Pons (tissue), 1 donor: ENCODE results near the gene FEZ2.

Experiments
- DNase-seq: peaks from one replicate; pipeline ENCODE4 v3.0.0-alpha.2; 2016; ENCODE audit warnings: low spot score

FEZ2 gene

DNA sequence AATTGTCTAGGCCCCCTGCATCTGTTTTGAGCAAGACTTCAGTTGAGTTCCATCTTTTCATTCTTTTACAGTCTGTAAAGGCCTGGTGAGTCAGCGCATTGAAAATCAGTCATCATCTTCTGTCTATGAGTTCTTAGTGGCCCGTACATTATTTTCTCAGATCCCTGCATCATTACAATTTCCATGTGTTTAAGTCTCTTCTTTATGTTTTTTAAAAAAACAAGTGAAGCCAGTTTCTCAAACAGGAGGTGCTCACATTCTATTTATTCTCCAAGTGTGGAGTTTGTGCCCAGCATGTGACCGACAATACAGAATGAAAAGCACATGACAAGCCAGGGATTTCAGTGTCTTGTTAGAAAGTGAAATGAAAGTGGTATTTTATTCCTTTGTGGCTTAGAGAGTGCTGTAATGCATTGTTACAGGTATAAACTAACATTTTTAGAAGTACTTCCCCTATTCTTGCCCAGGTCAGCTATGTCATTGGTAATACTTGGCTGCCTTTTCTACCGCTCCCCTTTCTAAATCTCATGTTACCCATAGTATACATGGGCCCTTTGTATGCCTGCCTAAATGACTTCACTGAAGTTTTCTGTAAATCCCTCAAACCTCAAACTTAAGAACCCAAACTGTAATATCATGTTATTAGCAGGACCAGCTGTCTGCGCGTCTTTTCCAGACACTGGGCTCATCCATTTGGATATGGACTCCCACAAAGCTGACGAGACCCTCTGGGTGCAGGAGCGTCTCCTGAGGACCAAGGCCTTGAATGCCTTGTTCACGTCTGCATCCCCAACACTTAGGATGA, 67.6 kb downstream of the FEZ2 start:
- peak; percentile 24 for DNase-seq

DNA sequence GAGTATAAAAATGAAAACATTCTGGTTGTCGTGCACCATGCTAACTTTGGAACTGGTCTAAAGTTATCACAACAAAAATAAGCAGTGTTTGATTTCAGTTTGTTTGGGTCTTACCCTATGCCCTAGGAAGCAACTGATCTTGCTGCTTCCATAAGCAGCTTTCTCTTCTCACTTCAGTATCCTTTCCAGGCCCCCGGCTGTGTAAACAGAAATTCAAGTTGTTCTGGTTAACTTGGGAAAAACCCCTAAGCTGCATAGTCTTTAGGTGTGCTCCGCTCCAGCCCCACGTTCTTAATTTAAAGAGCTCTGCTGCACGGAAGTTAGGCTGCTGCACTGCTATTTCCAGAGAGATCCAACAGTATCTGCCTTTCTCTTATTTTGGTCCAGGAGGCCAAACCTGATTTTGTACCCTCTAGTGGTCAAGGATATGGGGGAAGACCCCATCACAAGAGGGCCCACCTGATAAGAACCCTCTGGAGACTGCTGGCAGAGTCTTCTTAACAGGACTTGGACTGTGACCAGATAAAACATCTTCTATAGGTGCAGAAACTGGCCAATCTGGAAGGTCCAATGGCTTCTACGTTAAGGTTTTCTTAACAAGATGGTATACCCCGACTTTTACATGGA, 69.1 kb downstream of the FEZ2 start:
- no peak for DNase-seq

DNA sequence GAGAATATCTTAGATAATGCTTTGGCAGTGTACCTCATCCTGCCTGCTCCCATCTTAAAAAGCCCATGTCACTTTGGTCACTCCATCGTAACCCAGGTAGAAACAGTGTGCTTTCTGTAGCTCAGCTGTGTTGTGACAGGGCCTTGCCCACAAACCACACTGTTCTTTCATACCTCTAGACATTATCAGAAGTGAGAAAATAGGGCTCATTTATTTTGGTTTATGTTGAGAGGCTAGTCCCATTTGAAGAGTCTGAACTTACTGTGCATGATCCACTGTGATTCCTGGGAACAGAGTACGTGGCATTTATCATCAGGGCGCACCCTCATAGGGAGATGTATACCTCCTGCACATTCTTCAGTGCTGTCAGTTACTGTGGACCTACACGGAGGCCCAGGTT, 69.7 kb downstream of the FEZ2 start:
- no peak for DNase-seq

DNA sequence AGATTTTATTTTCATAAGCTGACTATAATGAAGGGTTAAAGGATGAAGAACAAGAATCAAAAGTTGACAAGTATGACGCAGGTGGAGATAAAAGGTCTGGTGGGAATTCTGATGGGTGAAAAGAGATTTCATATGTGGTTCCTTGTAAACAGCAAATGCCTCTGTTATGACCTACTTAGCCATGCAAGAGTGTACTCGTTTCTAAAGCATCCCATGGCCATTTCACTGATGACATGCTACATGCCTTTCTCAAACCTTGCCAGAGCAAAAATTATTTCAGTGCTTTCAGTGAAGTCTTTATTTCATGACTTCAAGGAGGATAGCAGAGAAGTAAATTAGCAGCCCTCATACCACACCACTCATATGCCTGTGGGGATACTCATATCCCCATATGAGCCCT, 71.7 kb downstream of the FEZ2 start:
- DNase-seq = no peak

DNA sequence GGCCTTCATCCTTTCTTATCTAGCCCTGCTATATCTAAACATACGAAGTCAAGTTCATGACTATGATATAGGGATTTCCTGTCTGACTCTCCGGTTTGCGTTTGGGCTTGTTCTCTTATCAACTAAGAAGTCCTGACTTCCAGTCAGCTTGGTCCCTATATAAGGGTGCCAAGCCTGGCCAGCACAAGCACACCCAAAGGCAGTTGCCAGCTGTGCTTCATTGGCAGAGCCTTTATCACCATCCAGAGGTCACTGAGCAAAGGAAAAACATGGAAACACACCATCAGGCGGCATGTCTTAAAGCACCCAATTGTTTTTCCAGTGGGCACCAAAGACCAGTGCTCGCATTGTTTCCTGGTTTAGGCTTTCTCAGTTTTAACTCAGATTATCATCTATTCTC, 72.7 kb downstream of the FEZ2 start:
- DNase-seq = no peak

DNA sequence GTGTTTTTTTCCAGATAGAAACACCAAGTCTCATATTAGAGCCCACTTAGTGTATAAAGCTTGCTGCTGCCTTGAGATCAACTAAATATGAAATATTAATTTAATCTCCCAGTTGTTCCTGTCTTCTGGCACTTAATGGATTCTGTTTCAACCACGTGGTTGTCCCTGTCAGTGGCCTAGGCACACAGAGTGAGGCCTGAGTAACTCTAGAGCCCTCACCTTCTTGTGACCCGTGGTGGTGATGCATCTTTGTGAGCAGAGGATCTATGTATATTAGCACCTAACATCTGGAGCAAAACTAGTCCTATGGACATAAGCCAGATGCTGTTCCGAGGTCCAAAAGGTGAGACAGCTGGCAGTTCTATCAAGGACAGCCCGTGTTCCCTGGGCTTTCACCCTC, 74.8 kb downstream of the FEZ2 start:
- DNase-seq = no peak

DNA sequence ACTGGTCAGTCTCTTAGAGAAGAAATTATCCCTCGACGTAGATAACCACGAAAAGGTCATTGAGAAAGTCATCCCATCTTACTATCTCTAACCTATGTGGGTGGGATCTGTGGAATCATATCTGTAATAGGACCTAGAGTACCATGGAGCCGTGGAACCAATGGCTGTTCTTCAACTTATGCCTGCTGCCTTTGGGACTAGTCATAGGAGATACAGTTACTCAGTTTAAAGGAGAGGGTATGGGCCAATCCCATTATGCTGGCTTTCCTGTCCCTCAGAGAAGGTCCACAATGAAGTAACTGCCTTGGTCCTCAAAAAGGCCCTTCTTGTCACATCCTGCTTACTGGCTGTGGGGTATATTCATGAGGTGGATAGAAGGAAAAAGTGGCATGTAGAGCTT, 77.5 kb downstream of the FEZ2 start:
- DNase-seq = no peak

DNA sequence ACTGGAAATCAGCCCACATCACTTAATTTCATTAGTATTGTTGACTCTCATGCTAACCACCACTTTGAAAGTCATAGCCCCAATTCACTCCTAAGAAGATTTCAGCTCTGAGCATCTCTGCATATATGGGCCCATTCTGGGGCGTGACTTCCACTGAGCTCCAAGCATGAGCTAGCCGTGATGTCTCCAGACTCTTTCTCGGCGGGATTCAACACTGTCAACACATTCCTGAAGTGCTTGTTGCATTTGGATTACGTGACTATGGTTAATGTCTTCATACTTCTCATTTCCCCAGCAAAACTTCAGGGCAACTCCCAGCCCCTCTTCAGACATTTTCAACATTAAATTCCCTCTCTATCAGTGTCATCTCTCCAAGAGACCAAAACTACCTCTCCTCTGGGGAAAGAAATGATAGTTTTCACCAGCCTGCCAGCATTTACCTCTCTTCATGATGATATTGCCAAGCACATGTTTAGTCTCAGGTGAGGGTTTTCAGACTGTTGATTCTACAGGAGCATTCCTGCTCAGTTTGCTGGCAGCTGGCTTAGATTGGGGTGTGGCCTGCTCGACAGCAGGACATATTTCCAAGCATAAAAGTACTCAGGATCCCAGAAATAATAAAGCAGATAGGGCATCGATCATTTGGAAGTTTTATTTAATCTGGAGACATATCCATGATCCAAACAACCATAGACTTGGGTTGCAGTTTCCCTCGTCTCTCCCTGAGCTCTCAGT, 81.7 kb downstream of the FEZ2 start:
- DNase-seq = no peak

DNA sequence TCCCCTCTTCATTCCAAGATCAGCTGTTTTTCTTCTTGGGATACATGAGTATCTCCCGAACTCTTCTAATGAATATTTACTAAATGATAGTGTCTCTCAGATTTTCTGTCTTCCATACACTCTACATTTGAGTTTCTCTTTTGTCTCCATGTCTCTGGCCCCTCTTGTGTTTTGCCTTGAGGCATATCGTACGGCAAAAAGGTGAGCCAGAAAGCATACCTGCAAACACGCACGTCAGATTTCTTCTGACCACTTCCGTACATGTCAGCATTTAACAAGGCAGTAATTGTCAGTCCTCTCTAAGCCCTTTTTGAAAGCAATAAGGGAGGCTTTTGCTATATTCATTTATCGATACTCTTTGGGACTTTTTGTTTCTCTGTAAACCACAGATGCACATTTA, 82.4 kb downstream of the FEZ2 start:
- no peak for DNase-seq

DNA sequence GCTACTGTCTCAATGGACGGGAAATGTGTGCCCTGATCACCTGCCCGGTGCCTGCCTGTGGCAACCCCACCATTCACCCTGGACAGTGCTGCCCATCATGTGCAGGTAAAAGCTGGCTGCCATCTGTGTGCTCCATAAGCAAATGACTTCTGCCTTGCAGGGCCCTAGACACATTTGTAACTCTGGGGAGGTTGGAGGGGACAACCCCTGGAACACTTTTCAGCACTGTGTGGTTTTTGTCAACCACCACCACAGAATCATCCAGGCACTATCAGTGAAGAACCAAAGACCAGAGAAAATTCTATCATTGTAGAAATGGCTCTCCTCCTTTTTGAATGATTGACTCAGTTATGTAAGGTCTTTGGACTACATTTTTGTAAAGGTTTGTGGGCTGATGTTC, 84.3 kb downstream of the FEZ2 start:
- no peak for DNase-seq

DNA sequence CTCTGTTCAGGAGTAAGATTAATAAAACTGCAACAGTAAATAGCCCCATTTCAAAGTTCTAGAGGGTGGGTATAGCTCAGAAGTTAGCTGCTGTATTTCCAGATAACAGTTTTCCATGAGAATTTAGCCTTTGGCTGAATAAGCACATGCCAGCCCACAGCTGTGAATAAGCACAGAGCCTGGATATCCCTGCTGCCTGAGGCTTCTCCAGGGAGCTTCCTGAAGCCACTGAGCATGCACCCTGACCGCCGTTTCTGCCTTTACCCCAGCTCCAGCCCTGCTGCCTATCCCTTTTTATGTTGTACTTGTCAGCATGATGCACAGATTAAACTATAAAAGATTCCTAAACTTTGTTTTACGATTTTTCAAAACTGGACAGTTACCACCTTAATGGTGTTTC, 85.3 kb downstream of the FEZ2 start:
- no peak for DNase-seq

DNA sequence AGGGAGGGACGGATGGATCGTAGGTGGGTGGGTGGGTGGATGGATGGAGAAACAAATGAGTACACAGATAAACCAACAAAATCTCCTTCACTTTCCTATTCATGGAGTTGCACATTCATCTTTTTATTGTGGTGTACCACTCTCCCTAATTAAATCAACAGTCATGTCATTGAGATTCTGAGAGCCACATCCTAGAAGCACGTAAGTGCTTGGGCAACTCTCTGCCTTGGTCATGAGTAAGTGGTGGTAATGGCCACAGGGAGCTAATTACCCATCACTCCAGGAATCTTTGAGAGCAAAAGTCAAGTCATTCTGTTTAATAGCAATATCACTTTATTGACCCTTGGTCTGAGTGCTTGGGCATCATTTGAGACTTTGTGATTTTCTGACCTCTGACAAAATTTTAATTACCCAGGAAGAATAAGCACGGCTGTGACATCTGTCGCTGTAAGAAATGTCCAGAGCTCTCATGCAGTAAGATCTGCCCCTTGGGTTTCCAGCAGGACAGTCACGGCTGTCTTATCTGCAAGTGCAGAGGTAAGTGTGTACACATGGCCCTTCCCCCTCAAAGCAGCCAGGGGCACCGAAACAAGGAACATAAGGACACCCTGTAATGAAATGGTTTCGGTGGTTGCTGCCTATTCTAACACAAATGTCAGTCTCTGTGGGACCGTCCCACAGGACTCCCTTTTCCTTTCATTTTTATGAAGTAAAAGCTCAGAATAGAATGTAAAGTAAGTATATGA, 85.9 kb downstream of the FEZ2 start:
- DNase-seq = no peak

DNA sequence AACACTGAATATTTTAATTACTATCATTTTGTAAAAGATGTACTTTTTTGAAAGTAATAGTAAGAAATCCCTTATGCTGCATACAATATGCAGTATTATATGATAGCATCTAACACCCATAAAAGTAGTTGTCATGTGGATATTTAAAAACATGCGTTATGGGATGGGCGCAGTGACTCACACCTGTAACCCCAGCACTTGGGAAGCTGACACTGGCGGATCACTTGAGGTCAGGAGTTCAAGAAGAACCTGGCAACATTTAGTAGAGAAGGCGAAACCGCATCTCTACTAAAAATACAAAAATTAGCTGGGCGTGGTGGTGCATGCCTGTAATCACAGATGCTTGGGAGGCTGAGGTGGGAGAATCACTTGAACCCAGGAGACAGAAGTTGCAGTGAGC, 88.9 kb downstream of the FEZ2 start:
- no peak for DNase-seq

DNA sequence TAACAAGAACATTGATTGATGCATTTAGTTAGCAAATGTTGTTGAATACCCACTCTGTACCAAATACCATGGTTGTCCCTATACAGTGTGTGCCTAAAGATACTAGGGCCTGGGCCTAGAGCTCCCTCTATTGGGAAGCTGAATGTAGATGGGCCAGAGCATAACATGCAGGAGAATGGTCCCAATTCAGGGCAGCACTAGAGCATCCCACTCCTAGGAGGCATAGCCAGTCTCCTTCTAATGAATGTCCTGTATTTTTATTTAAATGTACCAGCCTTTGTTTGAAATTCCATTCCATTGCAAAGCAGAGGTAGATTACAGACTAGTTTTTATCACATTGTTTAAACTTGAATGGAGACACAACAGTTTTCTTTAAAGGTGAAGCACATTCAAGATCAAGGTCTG, 90.6 kb downstream of the FEZ2 start:
- DNase-seq = peak; percentile 75
